Endodermal cell (in vitro differentiated cells): ENCODE measurements around the gene TTC28. TPM values are rescaled to one million over a fixed set of nuclear protein-coding genes. Genes with fewer than 3 reads are reported as not detected.
"Not testable (repeated sequence)": the region's sequence is repeated elsewhere in the genome, so short reads cannot be mapped to it uniquely, and the experiment has no call there.

ENCODE experiments used
- DNase-seq: peaks from one replicate; pipeline ENCODE4 v3.0.0-alpha.2; 2017
- H3K27ac ChIP-seq: 2 replicates; pipeline ENCODE4 v1.5.1; 2013; ENCODE audit warnings: mild to moderate bottlenecking, low read depth, low read length, moderate library complexity
- H3K27me3 ChIP-seq: 2 replicates; pipeline ENCODE4 v1.6.1; 2013; ENCODE audit warnings: mild to moderate bottlenecking, low read length, moderate library complexity; ENCODE audit not compliant: insufficient read depth, control insufficient read depth, poor library complexity, severe bottlenecking
- H3K36me3 ChIP-seq: 2 replicates; pipeline ENCODE4 v1.7.0; 2013; ENCODE audit warnings: mild to moderate bottlenecking, low read length, moderate library complexity; ENCODE audit not compliant: control insufficient read depth, insufficient read depth
- H3K4me1 ChIP-seq: one replicate; pipeline ENCODE4 v1.7.0; 2013; ENCODE audit warnings: low read length; ENCODE audit not compliant: control insufficient read depth, insufficient read depth
- H3K4me3 ChIP-seq: 2 replicates; pipeline ENCODE4 v1.5.1; 2013; ENCODE audit warnings: mild to moderate bottlenecking, low read length, moderate library complexity
- H3K9ac ChIP-seq: 2 replicates; pipeline ENCODE4 v1.6.1; 2013; ENCODE audit warnings: mild to moderate bottlenecking, low read length, moderate library complexity; ENCODE audit not compliant: poor library complexity, severe bottlenecking; ENCODE audit errors: extremely low read depth
- H3K9me3 ChIP-seq: 2 replicates; pipeline ENCODE4 v1.6.1; 2013; ENCODE audit warnings: mild to moderate bottlenecking, low read length, moderate library complexity; ENCODE audit not compliant: control insufficient read depth
- H3K27ac Mint-ChIP-seq: 2 replicates; pipeline ENCODE4 v1.8.0; 2020; ENCODE audit warnings: mixed read lengths
- H3K27me3 Mint-ChIP-seq: 2 replicates; pipeline ENCODE4 v1.8.0; 2021; ENCODE audit warnings: mild to moderate bottlenecking, mixed read lengths; ENCODE audit not compliant: insufficient read depth
- H3K36me3 Mint-ChIP-seq: 2 replicates; pipeline ENCODE4 v1.8.0; 2020; ENCODE audit warnings: low read depth, mixed read lengths
- H3K4me1 Mint-ChIP-seq: 2 replicates; pipeline ENCODE4 v1.8.0; 2020; ENCODE audit warnings: mixed read lengths
- H3K4me3 Mint-ChIP-seq: 2 replicates; pipeline ENCODE4 v1.8.0; 2020; ENCODE audit warnings: mild to moderate bottlenecking, moderate library complexity, mixed read lengths
- H3K9me3 Mint-ChIP-seq: 2 replicates; pipeline ENCODE4 v1.8.0; 2020; ENCODE audit warnings: mild to moderate bottlenecking, mixed read lengths
- WGBS, 2 experiments: methylation state at CpG; one replicate each; pipeline versions ENCODE4 v1.1.5 to v1.1.7; 2013; ENCODE audit warnings: missing lambda C conversion rate in 2 of 2, mixed read lengths in 1 of 2; ENCODE audit not compliant: insufficient coverage in 1 of 2, insufficient read length in 1 of 2; 5-methylcytosine and 5-hydroxymethylcytosine counted together
- total RNA-seq, 2 donors: library from RNA; stranded (reverse); fragmentation: NEBNext Ultra II Directional in 1 of 2; extraction: Animal tissue kit (Norgen Biotek cat#: 25700) in 1 of 2; gene quantifications; 2 replicates in 1 of 2; 3 replicates in 1 of 2; pipeline ENCODE4 v1.2.1, GENCODE V29; 2021
- TF ChIP-seq, protein P1 (sequence below): fragments of 200-600 bp; sonication (generic); conservative IDR thresholded peaks from 2 replicates; pipeline ENCODE4 v1.5.0; 2021; ENCODE audit warnings: antibody characterized with exemption, mild to moderate bottlenecking

TTC28 gene
- total RNA-seq, 2 donors from 2014 or later: 28.6 to 34.0 TPM

DNA sequence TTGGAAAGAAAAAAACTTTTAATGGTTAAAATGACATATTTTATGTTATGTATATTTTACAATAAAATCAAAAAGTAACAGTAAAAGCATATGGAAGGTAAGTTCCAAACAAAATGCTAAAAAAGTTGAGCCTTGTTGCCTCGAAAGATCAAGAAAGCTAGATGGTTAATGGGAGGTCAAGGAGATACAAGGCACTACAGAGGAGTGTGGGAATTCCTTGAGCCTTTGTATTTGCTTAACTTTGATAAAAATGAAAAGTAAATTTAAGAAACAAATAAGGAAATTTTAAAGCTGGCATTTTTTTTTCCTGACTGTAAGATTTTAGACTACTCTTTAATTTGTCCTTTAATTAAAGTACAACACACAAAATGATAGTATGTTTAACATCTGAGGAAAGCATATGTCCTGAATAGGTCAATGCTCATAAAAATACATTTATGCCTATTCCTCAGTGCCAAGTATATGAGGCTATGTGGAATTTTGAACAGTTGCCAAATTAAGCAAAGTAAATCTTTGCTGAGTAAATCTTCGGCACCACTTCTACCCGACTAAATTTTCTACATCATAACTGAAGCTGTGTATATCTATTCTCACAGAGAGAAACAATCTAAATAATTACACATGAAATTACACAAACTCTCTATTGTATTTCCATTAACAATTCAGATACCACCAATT is 108.8 kb downstream of the TTC28 start:
- no peaks in the 10 kb centered on the region for H3K27me3 Mint-ChIP-seq
- Histone ChIP-seq H3K27ac (no peak overlapping the region), H3K4me1 (no peaks in the 10 kb centered on the region), H3K4me3 (no peak overlapping the region), H3K36me3 (no peaks in the 10 kb centered on the region), H3K27me3 (no peaks in the 10 kb centered on the region), H3K9ac (no peak overlapping the region), H3K9me3 (no peaks in the 10 kb centered on the region)
- TF ChIP-seq, protein P1, sequence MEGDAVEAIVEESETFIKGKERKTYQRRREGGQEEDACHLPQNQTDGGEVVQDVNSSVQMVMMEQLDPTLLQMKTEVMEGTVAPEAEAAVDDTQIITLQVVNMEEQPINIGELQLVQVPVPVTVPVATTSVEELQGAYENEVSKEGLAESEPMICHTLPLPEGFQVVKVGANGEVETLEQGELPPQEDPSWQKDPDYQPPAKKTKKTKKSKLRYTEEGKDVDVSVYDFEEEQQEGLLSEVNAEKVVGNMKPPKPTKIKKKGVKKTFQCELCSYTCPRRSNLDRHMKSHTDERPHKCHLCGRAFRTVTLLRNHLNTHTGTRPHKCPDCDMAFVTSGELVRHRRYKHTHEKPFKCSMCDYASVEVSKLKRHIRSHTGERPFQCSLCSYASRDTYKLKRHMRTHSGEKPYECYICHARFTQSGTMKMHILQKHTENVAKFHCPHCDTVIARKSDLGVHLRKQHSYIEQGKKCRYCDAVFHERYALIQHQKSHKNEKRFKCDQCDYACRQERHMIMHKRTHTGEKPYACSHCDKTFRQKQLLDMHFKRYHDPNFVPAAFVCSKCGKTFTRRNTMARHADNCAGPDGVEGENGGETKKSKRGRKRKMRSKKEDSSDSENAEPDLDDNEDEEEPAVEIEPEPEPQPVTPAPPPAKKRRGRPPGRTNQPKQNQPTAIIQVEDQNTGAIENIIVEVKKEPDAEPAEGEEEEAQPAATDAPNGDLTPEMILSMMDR: no peak
- peaks cover 1% of the 10 kb centered on the region for H3K4me1 Mint-ChIP-seq
- H3K27ac Mint-ChIP-seq: no peak overlapping the region
- WGBS, 2 experiments: 96 to 100% methylated on average over 3 of the region's 3 CpGs
- no peaks in the 10 kb centered on the region for H3K9me3 Mint-ChIP-seq
- no peak overlapping the region for H3K4me3 Mint-ChIP-seq
- H3K36me3 Mint-ChIP-seq: no peaks in the 10 kb centered on the region
- DNase-seq: no peak

DNA sequence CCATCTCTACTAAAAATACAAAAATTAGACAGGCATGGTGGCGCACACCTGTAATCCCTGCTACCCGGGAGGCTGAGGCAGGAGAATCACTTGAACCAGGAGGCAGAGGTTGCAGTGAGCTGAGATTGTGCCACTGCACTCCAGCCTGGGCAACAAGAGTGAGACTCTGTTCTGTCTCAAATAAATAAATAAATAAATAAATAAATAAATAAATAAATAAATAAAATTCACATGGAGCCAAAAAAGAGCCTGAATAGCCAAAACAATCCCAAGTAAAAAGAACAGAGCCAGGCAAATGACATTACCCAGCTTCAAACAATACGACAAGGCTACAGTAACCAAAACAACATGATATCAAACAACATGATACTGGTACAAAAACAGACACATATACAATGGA is 110.7 kb downstream of the TTC28 start:
- H3K27me3 ChIP-seq, H3K4me3 Mint-ChIP-seq, DNase-seq, H3K9me3 Mint-ChIP-seq, H3K9ac ChIP-seq, H3K4me1 ChIP-seq, H3K36me3 ChIP-seq, H3K4me1 Mint-ChIP-seq, H3K4me3 ChIP-seq, H3K27me3 Mint-ChIP-seq, H3K27ac ChIP-seq, H3K9me3 ChIP-seq, H3K36me3 Mint-ChIP-seq, H3K27ac Mint-ChIP-seq: not testable (repeated sequence)
- 96 to 100% methylated on average over 2 to 3 of the region's 3 CpGs for WGBS, 2 experiments

GRCh38 chr22:28568099-28568498 is 111.5 kb downstream of the TTC28 start:
- H3K9me3 Mint-ChIP-seq: no peaks in the 10 kb centered on the region
- no peak overlapping the region for H3K9ac ChIP-seq
- no peak overlapping the region for H3K4me3 Mint-ChIP-seq
- no peak overlapping the region for H3K27ac Mint-ChIP-seq
- no peak overlapping the region for H3K27ac ChIP-seq
- no peak for DNase-seq
- no peaks in the 10 kb centered on the region for H3K27me3 Mint-ChIP-seq
- H3K4me1 Mint-ChIP-seq: peaks cover 1% of the 10 kb centered on the region
- H3K4me1 ChIP-seq: no peaks in the 10 kb centered on the region
- no peaks in the 10 kb centered on the region for H3K36me3 ChIP-seq
- H3K9me3 ChIP-seq: no peaks in the 10 kb centered on the region
- no peaks in the 10 kb centered on the region for H3K36me3 Mint-ChIP-seq
- H3K27me3 ChIP-seq: no peaks in the 10 kb centered on the region
- H3K4me3 ChIP-seq: no peak overlapping the region
- TF ChIP-seq, protein P1: no peak

DNA sequence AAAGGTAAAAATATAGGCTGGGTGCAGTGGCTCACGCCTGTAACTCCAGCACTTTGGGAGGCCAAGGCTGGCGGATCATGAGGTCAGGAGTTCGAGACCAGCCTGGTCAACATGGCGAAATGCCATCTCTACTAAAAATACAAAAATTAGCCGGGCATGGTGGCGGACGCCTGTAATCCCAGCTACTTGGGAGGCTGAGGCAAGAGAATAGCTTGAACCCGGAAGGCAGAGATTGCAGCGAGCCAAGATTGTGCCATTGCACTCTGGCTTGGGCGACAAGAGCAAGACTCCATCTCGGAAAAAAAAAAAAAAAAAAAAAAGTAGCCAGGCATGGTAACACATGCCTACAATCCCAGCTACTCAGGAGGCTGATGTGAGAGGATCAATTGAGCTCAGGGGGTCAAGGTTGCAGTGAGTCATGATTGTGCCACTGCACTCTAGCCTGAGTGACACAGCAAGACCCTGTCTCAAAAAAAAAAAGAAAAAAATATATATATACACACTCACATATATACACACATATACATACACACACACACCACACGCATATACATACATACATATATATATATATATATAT is 112.6 kb downstream of the TTC28 start:
- H3K9ac ChIP-seq, H3K27me3 ChIP-seq, H3K27ac ChIP-seq, H3K9me3 ChIP-seq, H3K4me1 Mint-ChIP-seq, H3K36me3 Mint-ChIP-seq, H3K36me3 ChIP-seq, H3K4me1 ChIP-seq, H3K27me3 Mint-ChIP-seq, H3K9me3 Mint-ChIP-seq, DNase-seq, H3K4me3 ChIP-seq, H3K27ac Mint-ChIP-seq, H3K4me3 Mint-ChIP-seq: not testable (repeated sequence)
- WGBS, 2 experiments: 93 to 97% methylated on average over 5 to 11 of the region's 12 CpGs
